ENCODE measurements around the gene VIL1.

DNA sequence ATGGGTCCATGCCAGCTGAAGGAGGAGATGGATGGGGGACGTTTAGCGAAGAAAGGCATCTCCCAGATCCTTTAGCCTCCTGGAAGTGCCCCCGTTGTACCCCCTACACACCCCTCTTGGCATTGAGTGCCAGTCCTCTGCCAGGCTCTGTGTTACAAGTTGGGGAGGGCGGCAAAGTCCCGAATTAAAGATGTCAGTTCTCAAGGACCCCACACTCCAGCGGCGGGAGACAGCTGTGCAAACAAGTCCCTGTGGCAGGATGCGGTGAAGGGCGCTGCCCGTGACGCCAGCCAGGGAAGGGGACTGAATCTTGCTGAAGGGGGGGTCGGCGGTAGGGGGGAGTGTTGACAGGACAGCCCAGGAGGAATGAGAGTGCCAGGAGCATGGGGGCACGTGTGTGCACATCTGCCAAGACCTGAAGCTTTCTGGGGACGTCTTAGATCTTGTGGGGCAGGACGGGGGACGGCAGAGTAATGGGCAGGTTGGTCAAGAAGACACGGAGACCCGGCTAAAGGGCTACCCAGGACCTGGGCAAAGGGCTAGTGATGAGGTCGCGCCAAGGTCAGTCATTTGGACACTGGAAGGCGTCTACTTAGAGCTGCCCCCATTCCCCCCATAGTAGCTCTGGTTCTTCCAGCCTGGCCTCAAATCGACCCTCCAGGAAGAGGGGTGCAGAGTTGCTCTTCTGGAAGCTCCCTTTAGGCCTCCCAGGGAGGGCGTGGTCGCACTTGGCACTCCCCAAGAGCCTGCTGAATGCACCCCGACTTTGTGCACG is 22.0 kb upstream of the VIL1 start:
- TF ChIP-seq FOXK2 (IDR thresholded peaks at IDR 0.05) = no peak
- TF ChIP-seq FOXM1 (IDR thresholded peaks at IDR 0.05; ENCODE audit: borderline replicate concordance) = no peak
- TF ChIP-seq ZNF384 (IDR thresholded peaks at IDR 0.05) = no peak
- no peak for TF ChIP-seq ELF4 (IDR thresholded peaks at IDR 0.05)
- no peak for TF ChIP-seq HDGF (IDR thresholded peaks at IDR 0.05; ENCODE audit: borderline replicate concordance)
- no peak for TF ChIP-seq BHLHE40 (IDR thresholded peaks at IDR 0.05; ENCODE audit: borderline replicate concordance)

All from HEK293T (cell line).